ENCODE data around the gene OR1I1.

Gene OR1I1

DNA sequence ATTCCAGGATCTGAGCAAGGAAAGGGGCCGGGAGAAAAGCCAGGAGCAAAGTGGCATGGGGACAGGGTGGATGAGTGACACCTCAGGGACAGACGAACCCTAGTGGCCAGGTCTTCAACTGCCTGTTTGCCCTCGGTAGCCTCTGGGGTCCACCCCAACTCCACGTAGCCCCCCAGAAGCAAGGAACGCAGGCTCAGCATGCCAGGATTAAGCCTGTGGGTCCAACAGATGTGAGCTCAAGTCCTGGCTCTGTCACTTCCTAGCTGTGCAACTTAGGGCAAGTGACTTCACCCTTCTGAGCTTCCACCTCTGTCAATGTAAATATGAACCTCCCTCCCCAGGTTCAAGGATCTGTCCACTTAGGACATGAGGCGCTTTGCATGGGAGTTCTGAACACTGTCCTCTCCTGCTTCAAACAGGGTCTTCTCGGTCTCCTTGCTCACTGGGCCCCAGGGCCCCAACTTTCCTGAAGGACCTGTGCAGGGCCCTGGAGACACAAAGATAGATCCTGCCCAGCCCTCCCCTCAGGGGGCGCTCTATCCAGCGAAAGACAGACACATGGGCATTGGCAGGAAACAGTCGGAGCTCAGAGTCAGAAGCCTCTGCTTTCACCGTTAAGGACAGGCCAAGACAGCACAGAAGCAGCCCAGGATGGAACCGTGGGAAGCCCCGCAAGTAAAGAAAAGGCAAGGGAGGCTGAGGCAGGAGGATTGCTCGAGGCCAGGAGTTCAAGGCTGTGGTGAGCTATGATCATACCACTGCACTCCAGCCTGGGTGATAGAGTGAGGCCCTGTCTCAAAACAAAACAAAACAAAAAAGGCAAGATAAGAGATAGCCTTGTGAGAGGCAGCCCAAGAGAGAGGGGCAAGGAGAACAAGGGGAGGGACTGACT lies 38.4 kb downstream of the OR1I1 start:
- DNase-seq = no peak

- DNase-seq = no peak
Measured at GRCh38 chr19:15122331-15123030, 40.5 kb downstream of the OR1I1 start.

DNA sequence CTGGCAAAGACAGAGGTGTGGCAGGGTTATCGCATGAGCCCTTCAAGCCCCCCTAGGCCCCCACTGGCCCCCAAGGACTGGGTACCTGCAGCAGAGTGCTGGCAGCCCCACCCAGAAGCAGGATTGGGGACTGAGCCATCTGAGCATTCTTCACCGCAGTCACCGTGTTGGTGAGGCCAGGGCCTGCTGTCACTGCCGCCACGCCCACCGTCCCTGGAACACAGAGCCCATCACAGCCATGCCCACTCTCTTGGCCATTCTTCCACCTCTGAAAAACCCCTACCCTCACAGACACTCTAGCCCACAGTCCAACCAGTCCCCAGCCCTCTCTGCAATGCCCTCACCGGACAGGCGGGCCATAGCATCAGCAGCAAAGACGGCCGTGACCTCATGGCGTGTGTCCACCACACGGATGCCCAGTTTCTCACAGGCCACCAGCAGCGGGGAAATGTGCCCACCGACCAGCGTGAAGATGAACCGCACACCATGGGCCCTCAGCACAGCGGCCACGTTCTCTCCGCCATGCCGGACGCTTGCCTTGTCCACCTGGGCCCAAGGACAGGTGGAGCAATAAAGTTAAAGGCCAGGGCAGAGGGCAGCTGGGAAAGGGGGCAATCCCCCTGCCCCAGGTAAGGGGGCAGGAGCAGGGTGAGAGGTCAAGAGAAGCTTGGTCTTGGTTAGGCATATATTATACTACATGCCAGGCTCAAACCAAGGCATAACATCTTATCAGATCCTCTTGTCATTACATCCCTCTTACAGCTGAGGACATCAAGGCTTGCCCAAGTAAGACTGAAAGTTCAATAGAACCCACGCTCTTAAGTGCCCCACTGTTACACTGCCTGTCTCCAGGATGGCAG lies 41.2 kb downstream of the OR1I1 start:
- no peak for DNase-seq

DNA sequence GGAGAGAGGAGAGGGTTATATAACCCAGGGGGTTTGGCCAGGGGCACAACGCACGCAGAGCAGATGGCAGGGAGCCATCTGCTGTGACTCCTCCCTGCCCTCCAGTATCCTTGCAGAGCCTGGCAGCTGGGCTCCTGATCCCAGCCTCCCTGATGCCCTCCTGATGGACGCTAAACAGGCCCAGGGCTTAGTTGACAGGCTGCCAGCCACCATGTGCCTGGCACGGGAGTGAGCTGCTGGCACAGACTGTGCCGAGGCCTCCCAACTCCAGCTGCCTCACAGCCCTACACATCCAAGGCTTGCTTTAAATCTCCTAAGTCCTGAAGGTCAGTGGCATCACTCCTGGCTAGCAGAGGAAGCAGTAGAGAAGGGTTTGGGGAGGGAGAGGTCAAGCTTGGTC lies 41.9 kb downstream of the OR1I1 start:
- no peak for DNase-seq

GRCh38 chr19:15124572-15125231 lies 42.7 kb downstream of the OR1I1 start:
- no peak for DNase-seq

GRCh38 chr19:15125232-15126067 lies 43.4 kb downstream of the OR1I1 start:
- peak; percentile 99 for DNase-seq

- DNase-seq = no peak
Measured at GRCh38 chr19:15126131-15126910, 44.3 kb downstream of the OR1I1 start.

DNA sequence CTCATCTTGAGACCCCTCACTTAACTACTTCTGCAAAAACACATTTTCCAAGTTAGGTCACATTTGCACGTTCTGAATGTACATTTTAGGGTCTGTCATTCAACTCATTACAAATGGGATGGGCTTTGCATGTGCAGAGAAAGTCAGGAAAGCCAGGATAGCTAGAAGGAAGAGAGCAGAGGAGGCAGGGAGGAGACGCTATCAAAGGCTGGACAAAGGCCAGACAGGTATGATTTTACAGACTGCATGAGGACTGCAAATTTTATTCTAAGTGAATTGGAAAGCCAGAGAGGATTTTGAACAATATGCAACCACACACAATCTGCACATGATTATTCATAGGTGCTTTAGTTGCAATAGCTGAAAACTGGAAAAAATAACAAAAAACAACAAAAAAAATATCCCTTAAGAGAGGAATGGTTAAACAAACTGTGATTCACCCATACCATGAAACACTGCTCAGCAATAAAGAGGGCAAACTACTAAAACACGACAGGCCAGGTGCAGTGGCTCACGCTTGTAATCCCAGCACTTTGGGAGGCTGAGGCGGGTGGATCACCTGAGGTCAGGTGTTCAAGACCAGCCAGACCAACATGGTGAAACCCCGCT lies 46.3 kb downstream of the OR1I1 start:
- DNase-seq = no peak

DNA sequence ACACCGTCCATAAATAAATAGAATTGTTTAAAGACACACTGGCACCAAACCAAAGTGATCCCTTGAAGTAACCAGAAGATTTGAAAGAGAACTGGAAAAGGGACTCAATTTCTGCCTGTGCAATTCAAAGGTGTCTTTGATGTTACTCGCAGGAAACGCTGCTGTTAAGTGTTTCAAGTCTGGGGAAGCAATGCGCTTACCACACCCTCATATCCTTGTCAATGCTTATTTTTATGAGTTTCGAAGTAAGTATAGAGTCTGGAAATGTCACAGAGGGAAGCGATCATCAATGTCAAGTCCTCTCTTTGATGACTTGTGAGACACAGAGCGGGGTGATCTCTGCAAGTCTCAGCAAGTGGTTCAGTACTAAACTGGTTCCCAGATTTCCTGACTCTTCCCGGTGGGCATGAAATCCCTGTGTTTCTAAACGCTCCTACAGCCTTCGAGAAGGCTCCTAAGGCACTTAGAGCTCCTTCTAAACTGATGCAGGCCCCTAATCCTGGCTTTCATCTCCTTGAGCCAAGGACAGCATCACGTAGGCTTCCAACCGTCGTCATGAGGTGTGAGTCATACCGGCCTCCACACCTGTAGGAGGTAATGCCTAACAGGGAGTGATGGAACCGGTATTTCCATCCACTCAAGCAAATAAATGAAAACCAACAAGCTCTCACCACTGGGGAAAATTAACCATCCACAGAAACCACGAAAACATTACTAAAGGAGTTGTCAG lies 48.0 kb downstream of the OR1I1 start:
- DNase-seq = no peak

- DNase-seq = no peak
Measured at GRCh38 chr19:15136234-15136954, 54.4 kb downstream of the OR1I1 start.

DNA sequence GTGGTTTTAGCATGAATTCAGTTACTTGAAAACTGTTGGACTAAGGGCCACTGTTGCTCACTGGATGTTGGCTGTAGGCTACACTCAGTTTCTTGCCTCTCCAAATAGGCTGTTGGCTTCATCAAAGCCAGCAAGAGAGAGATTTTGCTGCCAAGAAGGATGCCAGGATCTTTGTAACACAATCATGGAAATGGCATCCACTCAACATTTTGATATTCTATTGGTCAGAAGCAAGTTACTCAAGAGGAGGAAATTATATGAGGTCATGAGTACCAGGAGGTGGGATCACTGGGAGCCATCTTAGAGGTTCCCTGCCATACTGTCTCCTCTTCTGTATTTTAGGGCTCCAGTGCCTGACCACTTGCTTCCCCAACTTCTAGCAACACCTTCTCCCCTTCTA lies 55.8 kb downstream of the OR1I1 start:
- DNase-seq = no peak

DNA sequence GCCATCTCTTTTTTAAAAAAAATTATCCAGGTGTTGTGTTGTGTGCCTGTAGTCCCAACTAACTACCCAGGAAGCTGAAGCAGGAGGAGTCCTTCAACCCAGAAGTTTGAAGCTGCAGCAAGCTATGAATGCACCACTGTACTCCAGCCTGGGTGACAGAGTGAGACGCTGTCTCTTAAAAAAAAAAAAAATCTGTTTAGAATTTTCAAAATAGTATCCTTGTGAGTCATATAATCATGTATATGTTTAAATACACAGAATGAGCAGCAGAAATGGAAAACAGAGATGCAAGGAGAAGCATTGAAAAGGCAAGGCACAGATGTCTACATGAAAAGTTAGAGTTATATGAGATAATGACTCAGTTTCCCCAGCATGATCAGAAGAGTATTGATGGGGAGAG lies 56.4 kb downstream of the OR1I1 start:
- no peak for DNase-seq

- no peak for DNase-seq
Measured at GRCh38 chr19:15141143-15141542, 59.1 kb downstream of the OR1I1 start.

DNA sequence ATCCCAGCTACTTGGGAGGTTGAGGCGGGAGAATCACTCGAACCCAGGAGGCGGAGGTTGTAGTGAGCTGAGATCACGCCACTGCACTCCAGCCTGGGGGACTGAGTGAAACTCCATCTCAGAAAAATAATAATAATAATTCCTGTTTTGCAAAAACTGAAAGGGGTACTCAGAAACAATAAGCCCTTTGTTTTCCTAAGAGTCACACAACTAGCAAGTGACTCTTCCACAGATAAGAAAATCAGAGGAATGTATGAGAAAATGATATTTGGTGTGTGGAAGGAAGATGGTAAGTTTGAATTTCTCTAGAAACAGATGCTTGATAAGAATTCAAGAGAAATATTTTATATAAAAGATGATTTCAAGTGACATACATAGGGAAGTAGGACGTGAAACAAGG lies 60.3 kb downstream of the OR1I1 start:
- no peak for DNase-seq

Measured in activated CD4-positive, alpha-beta T cell treated with anti-CD3 and anti-CD28 coated beads, Interleukin-2, Interleukin-6, amounts not matched to agents 100 ng/mL and 50 ng/mL, durations not matched to agents 16 hours and 8 hours (primary cell).